ENCODE data around the gene CDT1. TPM values are rescaled to one million over a fixed set of nuclear protein-coding genes. Genes with fewer than 3 reads are reported as not detected.

CDT1 gene
- total RNA-seq, 1 donor from 2014 or later: 1.9 TPM

DNA sequence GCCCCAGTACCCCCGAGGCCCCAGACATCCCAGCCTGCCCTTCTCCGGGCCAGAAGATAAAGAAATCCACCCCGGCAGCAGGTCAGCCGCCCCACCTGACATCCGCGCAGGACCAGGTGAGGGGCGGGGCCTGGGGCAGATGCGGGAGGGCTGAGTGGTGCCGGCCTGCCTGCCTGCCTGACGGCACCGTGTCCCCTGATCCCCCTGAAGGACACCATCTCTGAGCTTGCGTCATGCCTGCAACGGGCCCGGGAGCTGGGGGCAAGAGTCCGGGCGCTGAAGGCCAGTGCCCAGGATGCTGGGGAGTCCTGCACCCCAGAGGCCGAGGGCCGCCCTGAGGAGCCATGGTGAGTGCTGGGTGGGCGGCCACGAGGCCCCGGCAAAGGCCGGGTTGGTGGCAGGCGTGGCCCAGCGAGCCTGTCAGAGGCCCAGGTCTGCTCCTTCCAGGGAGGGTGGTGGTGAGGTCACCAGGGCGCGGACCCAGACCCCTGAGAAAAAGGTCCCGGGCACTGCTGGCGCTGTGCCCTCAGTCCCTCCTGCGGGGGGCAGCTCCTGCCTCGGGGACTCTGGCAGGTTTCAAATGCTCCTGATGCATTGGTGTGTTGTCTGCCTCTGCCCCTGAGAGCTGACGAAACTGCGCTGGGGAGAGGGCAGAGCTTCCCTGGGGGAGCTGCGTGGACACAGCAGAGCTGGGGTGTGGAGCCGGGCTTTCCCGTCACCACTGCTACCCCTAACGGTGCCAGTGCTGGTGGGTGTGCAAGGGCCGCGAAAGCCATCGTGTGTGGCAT, 1.2 kb downstream of the CDT1 start:
- no peak for DNase-seq (ENCODE audit: low spot score)

DNA sequence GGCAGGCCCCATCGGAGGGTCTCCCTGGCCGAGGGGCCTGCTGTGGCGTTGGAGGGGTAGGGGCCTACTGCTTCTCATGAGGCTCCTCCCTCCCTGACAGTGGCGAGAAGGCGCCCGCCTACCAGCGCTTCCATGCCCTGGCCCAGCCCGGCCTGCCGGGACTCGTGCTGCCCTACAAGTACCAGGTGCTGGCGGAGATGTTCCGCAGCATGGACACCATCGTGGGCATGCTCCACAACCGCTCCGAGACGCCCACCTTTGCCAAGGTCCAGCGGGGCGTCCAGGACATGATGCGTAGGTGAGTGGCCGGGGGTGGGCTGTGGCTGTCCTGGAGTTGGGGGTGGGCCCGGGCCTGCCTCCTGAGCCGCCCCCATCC, 1.7 kb downstream of the CDT1 start:
- no peak for DNase-seq (ENCODE audit: low spot score)

DNA sequence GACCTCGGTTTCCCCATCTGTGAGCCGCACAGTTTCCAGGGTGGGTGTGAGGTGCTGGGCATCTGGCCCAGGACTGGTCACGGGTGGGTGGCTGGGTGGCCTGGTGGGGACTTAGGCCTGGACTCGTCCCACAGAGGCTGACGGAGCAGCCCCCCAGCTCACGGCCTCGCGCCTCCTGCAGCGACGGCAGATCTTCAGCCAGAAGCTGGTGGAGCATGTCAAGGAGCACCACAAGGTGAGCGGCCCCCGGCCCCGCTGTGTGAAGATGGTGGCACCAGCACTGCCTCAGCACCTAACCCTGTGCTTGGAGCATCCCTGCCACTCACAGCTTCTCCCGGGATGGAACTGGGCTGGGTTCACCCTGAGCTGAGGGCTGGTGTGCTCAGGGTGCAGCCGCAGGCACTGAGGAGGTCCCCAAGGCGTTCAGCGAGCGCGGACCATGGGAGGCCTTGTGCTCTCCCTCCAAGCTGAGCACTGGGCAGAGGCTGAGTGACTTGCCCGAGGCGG, 2.4 kb downstream of the CDT1 start:
- no peak for DNase-seq (ENCODE audit: low spot score)

DNA sequence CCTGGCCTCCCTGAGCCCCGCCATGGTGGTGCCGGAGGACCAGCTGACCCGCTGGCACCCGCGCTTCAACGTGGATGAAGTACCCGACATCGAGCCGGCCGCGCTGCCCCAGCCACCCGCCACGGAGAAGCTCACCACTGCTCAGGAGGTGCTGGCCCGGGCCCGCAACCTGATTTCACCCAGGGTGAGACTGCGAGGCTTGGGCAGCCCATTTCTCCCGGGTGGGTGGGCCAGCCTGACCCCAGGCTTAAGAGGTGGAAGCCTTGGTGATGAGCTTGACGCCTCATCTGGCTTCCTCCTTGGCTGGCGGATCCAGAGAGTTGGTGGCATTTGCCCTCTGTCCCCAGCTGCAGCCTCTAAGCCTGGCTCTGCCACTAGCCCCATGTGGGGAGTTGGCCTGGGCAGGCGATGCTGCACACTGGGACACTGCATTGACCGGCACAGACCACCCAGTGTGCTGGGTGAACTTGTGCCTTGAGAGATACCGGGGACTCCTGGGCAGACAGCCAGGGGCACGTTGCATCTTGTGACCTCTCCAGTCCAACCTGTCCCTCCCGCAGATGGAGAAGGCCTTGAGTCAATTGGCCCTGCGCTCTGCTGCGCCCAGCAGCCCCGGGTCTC, 3.0 kb downstream of the CDT1 start:
- DNase-seq (ENCODE audit: low spot score): no peak

DNA sequence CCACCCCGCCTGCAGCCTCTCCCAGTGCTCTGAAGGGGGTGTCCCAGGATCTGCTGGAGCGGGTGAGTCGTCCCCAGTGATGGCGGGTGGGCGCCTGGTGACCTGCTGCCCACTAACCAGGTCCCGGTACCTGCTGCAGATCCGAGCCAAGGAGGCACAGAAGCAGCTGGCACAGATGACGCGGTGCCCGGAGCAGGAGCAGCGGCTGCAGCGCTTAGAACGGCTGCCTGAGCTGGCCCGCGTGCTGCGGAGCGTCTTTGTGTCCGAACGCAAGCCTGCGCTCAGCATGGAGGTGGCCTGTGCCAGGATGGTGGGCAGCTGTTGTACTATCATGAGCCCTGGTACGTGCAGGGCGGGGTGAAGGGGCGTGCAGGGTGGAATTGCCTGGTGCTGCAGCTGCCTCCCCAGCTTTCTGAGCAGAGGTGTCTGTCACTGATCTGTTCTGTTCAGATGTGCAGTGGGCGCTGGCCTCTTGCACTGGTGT, 3.6 kb downstream of the CDT1 start:
- no peak for DNase-seq (ENCODE audit: low spot score)

DNA sequence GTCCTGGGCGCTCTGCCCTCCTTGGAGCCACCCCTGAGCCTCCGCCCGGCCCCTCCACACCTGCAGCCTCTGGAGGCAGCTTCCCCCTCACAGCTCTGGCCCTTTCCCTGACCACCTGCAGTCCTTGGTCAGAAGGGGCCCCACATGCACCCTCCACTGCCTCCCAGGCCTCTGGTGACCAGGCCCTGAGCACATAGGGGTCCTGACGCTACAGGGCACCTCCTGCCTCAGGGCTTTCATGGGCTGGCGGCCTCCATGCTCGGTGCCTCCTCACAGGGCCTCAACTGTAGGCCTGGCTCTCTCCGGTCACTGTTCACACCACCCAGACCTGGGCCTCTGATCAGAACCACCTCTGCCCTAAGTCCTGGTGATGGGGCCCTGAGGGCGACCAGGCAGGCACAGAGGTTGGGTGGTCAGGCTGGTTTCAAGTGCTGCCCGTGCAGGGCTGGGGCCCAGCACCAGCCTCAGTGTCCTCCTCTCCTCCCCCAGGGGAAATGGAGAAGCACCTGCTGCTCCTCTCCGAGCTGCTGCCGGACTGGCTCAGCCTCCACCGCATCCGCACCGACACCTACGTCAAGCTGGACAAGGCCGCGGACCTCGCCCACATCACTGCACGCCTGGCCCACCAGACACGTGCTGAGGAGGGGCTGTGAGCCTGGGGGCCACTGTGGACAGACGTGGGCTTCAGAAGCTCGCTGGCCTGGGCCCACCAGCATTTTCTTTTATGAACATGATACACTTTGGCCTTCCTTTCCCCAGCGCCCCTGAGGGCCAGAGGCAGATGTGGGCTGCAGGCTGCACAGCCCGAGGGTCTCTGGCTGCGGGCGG, 4.3 kb downstream of the CDT1 start:
- DNase-seq (ENCODE audit: low spot score): no peak

DNA sequence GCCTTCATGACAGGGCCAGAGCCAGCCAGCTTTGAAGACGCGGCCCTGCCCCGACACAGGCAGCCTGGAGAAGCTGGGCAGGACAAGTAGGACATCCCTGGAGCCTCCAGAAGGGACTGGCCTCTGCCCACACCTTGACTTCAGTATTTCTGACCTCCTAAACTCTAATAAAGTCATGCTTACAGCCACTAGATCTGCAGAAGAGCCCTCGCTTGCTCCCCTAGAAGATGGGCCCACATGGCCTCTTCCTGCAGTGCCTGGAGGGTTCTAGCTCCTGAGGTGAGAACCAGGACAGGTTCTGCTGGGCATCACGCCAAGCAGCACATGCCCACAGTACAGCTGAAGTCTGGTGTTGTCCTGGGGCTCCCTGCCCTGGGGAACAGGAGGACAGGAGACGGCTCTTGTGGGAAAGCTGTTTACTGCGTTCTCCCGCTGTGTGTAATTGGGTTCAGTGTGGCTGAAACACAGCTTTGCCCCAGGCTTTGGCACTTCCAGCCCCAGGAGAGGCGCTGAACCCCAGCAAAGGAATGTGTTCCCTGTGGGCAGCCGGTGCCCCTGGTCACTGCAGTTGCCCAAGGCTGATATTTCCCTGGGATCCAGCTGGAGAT, 5.6 kb downstream of the CDT1 start:
- no peak for DNase-seq (ENCODE audit: low spot score)

DNA sequence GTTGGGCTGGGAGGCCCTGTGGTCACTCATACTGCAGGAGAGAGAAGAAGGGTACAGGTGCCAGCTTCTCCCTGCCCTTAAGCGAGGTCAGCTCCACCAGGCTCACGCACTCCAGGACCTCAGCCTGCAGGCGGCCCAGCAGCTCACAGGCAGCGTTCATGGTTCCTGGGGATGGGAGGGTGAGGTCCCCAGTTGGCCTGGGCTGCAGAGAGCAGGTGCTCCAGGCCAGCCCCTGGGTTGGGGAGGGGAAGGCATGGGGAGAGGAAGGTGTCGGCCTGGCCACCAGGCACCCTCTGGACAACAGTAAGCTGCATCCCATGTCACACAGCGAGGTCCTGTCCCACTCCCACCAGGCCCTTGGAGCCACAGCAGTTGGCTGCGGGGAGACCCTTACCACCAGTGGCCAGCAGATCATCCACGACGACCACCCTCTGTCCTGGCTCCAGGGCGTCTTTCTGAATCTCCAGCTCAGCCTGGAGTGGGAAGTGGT, 6.1 kb downstream of the CDT1 start:
- DNase-seq (ENCODE audit: low spot score): no peak

DNA sequence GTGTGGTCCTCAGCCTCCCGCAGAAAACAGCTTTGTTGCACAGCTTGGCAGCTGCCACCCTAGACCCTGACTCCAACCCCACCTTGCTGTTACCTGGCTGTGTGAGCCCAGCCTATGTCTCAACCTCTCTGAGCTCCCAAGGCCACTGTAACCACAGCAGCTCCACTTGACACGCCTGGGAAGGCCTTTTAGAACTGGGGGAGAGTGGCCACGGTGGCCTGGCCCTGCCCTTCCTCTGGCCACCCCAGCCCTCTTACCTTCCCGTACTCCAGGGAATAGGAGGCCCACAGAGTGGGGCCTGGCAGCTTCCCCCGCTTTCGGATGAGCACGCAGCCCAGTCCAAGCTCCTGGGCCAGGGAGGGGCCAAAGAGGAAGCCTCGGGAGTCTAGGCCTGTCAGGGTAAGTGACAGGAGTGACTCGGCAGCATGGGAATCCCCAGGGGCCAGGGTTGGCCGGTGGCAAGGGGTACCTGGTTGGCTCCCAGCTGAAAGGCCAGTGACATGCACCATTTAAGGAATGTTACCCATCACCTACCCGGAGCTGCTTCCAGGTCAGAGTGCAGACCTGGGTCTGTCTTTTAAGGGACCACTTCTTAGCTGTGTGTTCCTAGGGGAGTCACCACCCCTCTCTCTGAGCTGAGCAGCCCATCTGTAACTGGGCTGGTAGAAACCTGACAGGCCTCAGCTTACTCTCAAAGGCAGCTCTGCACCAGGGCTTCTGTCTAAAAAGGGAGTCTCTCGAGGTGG, 6.8 kb downstream of the CDT1 start:
- DNase-seq (ENCODE audit: low spot score): no peak

DNA sequence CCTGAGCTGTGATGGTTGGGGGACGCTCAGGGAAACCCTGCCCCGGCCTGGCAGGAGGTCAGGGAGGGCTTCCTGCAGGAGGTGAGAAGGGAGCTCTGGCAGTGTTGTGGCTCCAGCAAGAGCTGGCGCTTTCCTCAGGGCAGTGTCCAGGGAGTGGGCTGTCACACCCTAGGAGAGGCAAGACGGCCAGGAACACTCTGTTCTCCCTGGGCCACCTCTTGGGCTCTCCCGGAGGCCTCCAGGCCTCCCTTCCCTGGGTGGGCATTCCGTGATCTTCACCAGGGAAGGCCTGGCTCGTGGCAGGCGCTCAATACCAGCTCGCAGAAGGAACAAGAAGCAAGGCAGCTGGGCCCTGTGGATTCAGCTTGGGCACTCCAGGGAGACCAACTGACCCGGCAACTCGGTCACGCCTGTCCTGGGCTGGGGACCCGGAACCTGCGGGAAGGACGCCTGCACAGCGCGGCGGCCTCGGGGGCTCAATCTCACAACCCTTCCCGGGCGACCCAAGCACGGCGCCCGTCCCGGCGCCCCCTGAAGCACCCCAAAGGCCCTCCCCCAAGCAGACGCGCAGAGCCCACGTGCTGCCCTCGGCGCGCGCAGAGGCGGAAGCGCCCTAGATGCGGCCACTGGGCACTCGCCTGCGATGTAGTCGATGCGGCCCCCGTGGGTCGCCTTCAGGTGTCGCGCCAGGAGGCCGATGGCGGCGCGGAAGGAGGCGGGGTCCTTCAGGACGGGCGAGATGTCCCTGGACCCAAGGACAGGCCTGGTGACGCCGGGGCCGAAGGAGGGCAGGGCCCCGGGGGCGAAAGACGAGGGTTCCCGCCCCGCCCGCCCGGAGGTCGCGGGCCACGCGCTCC, 7.6 kb downstream of the CDT1 start:
- DNase-seq (ENCODE audit: low spot score): peak; percentile 94

DNA sequence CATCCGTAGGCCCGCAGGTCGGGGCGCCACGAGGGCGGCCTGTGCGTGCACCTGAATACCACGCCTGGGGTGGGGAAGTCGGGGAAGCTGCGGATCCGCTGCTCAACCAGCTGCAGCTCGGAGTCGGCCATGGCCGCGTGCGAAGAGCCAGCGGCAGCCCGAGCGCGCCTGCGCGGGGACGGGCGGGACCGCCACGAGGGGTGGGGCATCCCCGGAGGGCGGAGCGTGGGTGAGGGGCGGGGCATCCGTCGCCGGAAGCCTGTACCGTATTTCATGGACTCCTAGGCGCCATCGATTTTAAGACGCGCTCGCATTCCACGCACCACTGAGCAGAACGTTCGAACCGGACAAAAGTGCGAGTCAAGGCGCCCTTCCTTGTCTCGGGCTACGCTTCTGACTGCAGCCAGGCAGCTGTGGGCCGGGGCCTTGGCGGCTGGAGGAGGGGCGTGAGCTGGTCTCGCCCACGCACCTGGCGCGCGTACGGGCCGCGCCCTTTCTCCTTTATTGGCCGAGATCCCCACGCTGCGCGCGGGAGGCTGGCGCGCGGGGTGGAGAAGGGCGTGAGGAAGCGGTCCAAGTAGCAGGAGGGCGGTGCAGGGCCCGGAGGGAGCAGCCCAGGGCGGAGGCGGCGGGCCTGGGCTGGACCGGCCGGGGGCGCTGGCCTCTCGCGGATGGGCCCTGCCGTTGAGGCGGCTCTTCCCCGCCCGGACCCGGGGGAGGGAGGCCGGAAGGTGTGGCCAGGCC, 8.4 kb downstream of the CDT1 start, which contains the start of gene APRT:
APRT (minus strand) TSS at position 160 of the 744 bp plus-strand sequence; CDS start at position 131, 29 bp downstream.
- DNase-seq (ENCODE audit: low spot score): peak; percentile 96

DNA sequence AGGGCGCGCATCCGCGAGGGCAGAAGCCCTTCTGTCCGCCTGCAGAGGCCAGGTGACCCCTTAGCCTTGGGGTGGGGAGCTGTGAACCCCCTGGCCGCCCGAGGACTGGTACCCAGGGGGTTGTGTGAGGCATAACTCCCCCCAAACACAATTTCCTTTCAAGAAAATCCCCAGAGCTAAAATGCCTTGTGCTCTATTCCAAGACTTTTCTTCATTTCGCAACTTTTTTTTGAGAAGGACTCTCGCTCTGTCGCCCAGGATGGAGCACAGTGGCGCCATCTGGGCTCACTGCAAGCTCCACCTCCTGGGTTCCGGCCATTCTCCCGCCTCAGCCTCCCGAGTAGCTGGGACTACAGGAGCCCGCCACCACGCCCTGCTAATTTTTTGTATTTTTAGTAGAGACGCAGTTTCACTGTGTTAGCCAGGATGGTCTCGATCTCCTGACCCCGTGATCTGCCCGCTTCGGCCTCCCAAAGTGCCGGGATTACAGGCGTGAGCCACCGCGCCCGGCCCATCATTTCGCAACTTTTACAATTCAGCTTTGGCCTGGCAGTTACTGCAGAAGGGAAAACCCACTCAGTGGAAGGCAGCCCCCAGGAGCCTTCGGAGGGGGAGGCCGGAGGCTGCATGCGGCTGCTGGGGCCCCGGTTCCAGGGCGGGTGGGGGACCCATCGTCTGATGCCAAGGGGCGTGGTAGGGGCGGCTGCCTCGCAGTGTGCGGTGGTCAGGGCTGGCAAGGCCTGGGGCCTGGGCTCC, 9.1 kb downstream of the CDT1 start:
- no peak for DNase-seq (ENCODE audit: low spot score)

DNA sequence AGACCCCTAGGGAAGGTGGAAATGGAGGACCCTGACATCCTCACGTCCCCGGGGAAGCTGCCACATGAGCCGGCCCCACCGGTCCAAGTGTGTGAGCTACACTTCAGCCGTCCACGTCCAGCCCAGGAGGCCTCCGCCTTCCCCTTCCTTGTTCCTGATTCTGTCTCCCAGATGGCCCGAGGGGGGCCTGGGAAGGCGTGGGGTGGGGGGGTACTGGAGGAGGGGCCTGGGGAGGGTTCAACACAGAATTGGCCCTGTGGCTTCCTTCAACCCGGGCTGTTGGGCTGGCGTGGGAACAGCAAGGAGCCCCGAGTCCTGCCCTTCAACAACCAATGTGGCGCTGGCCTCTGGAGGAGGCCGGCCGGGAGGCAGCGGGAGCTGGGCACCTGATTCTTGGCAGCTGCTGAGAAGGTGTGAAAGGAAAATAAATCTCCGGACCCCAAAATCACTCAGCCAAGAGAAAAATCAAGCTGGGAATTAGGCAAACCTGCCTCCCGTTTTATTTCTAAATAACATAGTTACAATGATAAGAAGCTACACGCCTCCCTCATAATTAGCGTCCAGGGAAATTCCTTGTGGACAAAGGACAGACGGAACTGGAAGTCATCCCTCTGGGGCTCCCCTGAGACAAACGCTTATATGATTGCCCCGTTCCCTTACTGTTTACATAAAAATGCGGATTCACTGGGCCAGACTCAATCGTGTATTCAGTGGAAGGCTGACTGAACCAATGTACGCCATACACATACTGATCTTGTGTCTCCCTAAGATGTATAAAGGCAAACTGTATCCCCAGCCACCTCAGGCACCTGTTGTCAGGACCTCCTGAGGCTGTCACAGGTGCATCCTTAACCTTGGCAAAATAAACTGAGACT, 9.9 kb downstream of the CDT1 start:
- no peak for DNase-seq (ENCODE audit: low spot score)

DNA sequence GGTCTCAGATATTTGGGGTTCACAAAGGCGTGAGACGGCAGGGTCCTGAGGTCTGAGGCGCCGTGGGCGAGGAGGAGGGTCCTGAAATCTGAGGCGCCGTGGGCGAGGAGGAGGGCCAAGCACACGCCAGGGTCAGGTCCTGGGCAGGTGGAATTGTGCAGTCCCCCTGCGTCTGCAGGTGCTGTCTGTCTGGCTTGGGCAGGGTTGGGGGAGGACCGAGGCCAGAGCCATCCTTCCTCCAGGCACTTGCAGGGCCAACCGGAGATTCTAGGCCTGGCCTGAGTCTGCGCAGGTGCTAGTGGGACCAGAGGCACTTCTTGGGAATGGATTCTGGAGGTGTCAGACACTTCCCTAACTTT, 10.5 kb downstream of the CDT1 start:
- DNase-seq (ENCODE audit: low spot score): no peak

DNA sequence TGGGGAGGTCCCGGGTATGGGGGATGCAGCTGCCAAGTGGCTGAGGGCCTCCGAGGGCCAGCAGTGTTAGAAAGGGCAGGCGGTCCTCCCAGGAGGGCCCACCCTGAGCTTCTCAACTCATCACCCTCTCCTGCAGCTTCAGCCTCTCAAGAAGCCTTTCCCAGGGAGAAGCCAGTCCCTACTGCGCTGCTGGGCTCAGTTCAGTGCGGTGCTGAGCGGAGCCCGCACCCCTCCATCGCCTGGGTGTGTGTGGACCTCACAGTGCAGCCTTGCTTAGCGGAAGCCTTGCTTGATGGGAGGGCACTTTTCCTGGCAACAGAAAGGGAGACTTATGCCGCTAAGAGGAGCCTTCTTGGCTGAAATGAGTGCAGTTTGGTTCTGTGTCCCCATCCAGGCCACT, 11.6 kb downstream of the CDT1 start:
- no peak for DNase-seq (ENCODE audit: low spot score)

DNA sequence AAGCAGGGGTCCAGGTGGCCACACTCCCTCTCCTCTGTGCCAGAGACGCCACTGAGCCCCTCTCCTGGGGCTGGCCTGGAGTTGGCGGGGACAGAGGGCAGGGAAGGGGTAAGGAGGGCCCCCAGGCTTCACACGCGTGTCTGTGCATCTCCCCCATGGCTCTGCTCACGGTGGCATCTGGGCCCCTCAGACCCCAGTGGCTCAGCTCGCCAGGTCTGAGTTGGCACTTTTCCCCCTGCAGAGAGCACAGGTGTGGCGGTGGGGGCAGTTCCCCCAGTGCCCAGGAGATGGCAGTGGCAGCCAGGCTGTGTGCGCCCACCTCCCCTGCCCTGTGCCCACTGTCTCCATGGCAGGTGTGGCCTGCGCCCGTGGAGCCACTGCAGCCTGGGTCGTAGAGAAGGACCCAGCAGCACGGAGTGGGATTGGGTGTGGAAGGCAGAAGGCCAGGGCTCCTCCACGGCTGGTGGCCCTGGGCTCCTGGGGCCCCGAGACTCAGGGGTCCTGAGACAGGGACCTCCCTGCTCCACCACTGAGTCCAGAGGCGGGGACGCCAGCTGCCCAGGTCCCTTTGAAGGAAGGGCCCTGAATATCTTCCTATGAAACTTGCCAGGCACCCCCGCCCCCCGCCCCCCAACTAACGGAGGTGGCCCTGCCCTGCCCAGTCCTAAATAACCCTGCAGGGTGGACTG, 12.5 kb downstream of the CDT1 start:
- DNase-seq (ENCODE audit: low spot score): no peak

All from umbilical cord (tissue), 2 donors.